Subcutaneous abdominal adipose tissue (tissue), 5 donors: ENCODE measurements around the gene ICAM1.

Experiments
- H3K27ac ChIP-seq: one replicate; pipeline ENCODE4 v1.7.0; 2013; ENCODE audit warnings: low read depth, mild to moderate bottlenecking, inconsistent platforms, low read length, moderate library complexity
- H3K27me3 ChIP-seq, 5 donors: one replicate each; pipeline ENCODE4 v1.7.0; 2013; ENCODE audit warnings: low read length in 5 of 5, inconsistent platforms in 1 of 5; ENCODE audit not compliant: control insufficient read depth in 5 of 5, insufficient read depth in 4 of 5
- H3K36me3 ChIP-seq, 5 donors: one replicate each; pipeline ENCODE4 v1.7.0; 2013; ENCODE audit warnings: low read length in 5 of 5; ENCODE audit not compliant: control insufficient read depth in 5 of 5, insufficient read depth in 5 of 5
- H3K4me1 ChIP-seq, 5 donors: one replicate each; pipeline ENCODE4 v1.7.0; 2013; ENCODE audit warnings: low read length in 5 of 5, mild to moderate bottlenecking in 3 of 5, moderate library complexity in 1 of 5; ENCODE audit not compliant: control insufficient read depth in 5 of 5, insufficient read depth in 5 of 5
- H3K4me3 ChIP-seq, 5 donors: one replicate each; pipeline ENCODE4 v1.7.0; 2013; ENCODE audit warnings: low read length in 5 of 5, low read depth in 1 of 5
- H3K9ac ChIP-seq, 5 donors: one replicate each; pipeline ENCODE4 v1.7.0; 2013; ENCODE audit warnings: low read length in 5 of 5, mild to moderate bottlenecking in 4 of 5, moderate library complexity in 3 of 5
- H3K9me3 ChIP-seq, 5 donors: one replicate each; pipeline ENCODE4 v1.7.0; 2013; ENCODE audit warnings: low read length in 5 of 5; ENCODE audit not compliant: control insufficient read depth in 5 of 5
- donor health status: healthy.
- donor health status: healthy.
- donor health status: healthy.
- donor health status: healthy.
- donor health status: healthy.

ICAM1 gene

GRCh38 chr19:10306327-10306726 lies 35.4 kb downstream of the ICAM1 start:
- H3K27ac ChIP-seq, result no peak overlapping the region
- peaks cover 0 to 4% (median 0%) of the 10 kb centered on the region in 5 donors for H3K27me3 ChIP-seq
- H3K9ac ChIP-seq, result no peak overlapping the region
- peaks cover 0 to 6% (median 0%) of the 10 kb centered on the region in 5 donors for H3K4me1 ChIP-seq
- H3K9me3 ChIP-seq, result no peaks in the 10 kb centered on the region
- H3K4me3 ChIP-seq, result no peak overlapping the region
- peaks cover 0 to 12% (median 10%) of the 10 kb centered on the region in 5 donors for H3K36me3 ChIP-seq

DNA sequence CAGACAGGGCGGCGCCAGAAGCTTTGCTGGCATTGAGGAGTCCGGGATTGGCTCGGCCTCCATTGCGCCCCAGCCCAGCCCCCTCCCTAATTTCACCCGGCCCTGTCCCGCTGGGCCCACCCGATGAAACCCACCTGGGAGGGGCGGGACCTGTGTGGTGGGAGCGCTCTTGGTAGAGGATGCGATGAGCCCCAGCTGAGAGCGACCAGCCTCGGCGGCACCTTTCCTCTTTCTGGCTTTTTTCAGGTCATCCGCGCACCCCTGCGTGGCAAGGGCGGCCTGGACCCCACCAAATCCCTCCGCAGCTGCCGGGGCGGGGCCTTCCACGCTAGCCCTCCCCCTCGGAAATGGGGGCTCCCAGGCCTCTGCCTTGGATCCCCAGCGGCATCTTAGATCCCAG lies 38.5 kb downstream of the ICAM1 start, which contains the start of gene ZGLP1:
Gene ZGLP1 (minus strand): TSS at position 393 of the 400 bp plus-strand sequence.
- Histone ChIP-seq H3K4me3 (no peak within 1 kb of the TSS), H3K27me3 (no peaks in the 10 kb centered on the region), H3K9me3 (no peaks in the 10 kb centered on the region), H3K27ac (no peak within 1 kb of the TSS), H3K9ac (no peak within 1 kb of the TSS), H3K36me3 (peaks cover 0 to 12% (median 10%) of the 10 kb centered on the region in 5 donors), H3K4me1 (peaks cover 0 to 6% (median 0%) of the 10 kb centered on the region in 5 donors)

GRCh38 chr19:10315335-10316214 lies 44.7 kb downstream of the ICAM1 start, which contains the start of gene FDX2:
Gene FDX2 (minus strand): TSS chr19:10316015. CDS start chr19:10315996, 19 bp downstream.
- Histone ChIP-seq H3K4me3 (peak within 1 kb of the TSS; percentile 75 to 94 (median 91)), H3K27me3 (no peaks in the 10 kb centered on the region), H3K27ac (peak within 1 kb of the TSS; percentile 62), H3K36me3 (peaks cover 0 to 42% (median 28%) of the 10 kb centered on the region in 5 donors), H3K9ac (peak within 1 kb of the TSS; percentile 70 to 94 (median 78)), H3K4me1 (peaks cover 2 to 12% (median 7%) of the 10 kb centered on the region in 5 donors), H3K9me3 (no peaks in the 10 kb centered on the region)

GRCh38 chr19:10316229-10317044 lies 45.5 kb downstream of the ICAM1 start:
- Histone ChIP-seq H3K27me3 (no peaks in the 10 kb centered on the region), H3K9ac (peak overlapping the region in 3 of 5 donors; percentile 78 to 94 (median 87)), H3K27ac (peak overlapping the region; percentile 62), H3K36me3 (peaks cover 0 to 45% (median 32%) of the 10 kb centered on the region in 5 donors), H3K4me3 (peak overlapping the region in 1 of 5 donors; percentile 91), H3K9me3 (no peaks in the 10 kb centered on the region), H3K4me1 (peaks cover 2 to 12% (median 7%) of the 10 kb centered on the region in 5 donors)

GRCh38 chr19:10317045-10317856 lies 46.3 kb downstream of the ICAM1 start:
- no peaks in the 10 kb centered on the region for H3K9me3 ChIP-seq
- peaks cover 0 to 54% (median 40%) of the 10 kb centered on the region in 5 donors for H3K36me3 ChIP-seq
- no peaks in the 10 kb centered on the region for H3K27me3 ChIP-seq
- H3K9ac ChIP-seq, result no peak overlapping the region
- H3K4me3 ChIP-seq, result no peak overlapping the region
- H3K4me1 ChIP-seq, result peaks cover 2 to 12% (median 7%) of the 10 kb centered on the region in 5 donors
- no peak overlapping the region for H3K27ac ChIP-seq

DNA sequence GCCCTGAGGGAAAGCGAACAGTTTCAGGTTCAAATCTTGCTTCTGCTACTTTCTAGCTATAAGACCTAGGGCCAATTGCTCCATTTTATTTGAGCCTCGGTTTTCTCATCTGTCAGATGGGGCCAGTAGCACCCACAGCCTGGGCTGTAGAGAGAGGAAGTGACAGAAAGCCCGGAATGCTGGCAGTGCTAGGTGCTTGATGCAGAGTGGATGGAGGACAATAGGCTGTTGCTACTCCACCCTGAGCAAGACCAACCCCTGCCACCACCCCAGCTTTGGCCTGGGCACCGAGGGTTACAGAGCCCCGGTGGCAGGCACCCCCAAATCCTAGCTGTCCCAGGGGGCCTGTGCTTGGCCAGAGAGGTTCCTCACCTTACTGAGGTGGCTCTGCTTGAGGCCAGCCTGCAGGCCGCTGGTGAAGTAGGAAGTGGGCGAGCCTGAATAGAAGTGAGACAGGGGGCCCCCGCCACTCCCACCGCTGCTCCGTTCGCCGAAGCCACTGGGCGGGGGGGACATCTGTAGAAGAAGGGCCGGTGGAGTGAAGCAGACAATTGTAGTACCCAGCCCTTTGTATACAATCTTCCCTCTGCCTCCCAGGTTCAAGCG lies 47.0 kb downstream of the ICAM1 start:
- H3K36me3 ChIP-seq, result peaks cover 0 to 61% (median 47%) of the 10 kb centered on the region in 5 donors

GRCh38 chr19:10318807-10319682 lies 48.1 kb downstream of the ICAM1 start:
- Histone ChIP-seq H3K27ac (no peak overlapping the region), H3K27me3 (no peaks in the 10 kb centered on the region), H3K36me3 (peaks cover 0 to 70% (median 54%) of the 10 kb centered on the region in 5 donors), H3K9me3 (no peaks in the 10 kb centered on the region), H3K9ac (no peak overlapping the region), H3K4me3 (no peak overlapping the region), H3K4me1 (peaks cover 2 to 12% (median 7%) of the 10 kb centered on the region in 5 donors)

More for the DNA sequence above, 47.0 kb downstream of the ICAM1 start:
- Histone ChIP-seq H3K9me3 (no peaks in the 10 kb centered on the region), H3K9ac (no peak overlapping the region), H3K27ac (no peak overlapping the region), H3K4me3 (no peak overlapping the region), H3K4me1 (peaks cover 2 to 12% (median 7%) of the 10 kb centered on the region in 5 donors), H3K27me3 (no peaks in the 10 kb centered on the region)

DNA sequence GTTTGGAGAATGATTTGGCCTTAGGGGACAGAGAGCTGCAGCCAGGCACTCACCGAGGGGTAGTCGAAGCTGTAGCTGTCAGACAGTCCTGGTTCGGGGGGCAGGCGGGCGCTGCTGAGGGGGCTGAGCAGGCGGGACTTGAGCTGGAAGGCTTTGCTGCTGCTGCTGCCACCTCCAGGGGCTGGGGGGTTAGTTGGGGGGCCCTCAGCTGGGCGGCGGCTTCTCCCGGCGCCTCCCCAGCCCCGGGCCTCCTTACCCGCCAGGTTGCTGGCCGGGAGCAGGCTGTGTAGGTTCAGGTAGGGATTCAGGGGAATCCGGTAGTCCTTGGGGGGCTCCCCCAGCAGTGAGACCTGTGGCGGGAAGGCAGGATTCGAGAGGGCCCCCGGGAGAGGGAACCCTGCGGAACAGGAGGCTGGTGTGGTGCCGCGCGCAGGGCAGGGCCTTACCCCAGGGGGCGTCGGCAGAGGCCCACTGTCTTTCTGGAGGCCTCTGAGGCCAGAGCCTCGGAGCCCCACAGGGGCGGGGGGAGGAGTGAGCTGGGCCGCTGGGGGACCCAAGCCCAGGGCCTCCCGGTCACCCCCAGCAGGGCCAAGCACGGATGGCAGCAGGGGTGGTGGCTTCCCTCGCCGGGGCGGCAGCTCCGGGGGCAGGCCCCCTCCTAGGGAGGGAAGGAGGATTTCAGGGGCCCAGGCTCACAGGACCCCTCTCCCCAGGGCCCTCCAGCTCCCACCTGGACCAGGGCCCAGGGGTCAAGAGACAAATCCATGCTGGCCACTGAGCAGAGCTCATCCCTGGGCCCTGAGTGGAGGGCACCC lies 49.9 kb downstream of the ICAM1 start:
- Histone ChIP-seq H3K4me1 (peaks cover 0 to 2% (median 0%) of the 10 kb centered on the region in 5 donors), H3K27ac (no peak overlapping the region), H3K27me3 (no peaks in the 10 kb centered on the region), H3K9me3 (no peaks in the 10 kb centered on the region), H3K36me3 (peaks cover 0 to 84% (median 68%) of the 10 kb centered on the region in 5 donors), H3K4me3 (no peak overlapping the region), H3K9ac (no peak overlapping the region)
